Measurements from ENCODE around the gene FAM217A. TPM values are rescaled to one million over a fixed set of nuclear protein-coding genes. Genes with fewer than 3 reads are reported as not detected.

The FAM217A gene
- total and polyA plus RNA-seq, 10 of the 15 experiments (the other 5 are each of a cell fraction or from before 2014, with no cell fraction given), result 0.09 to 0.11 TPM; not detected in 8

- Histone ChIP-seq H3K79me2 (ENCODE audit: control insufficient read depth, insufficient read depth, low read length) (no peaks in the 10 kb centered on the region), H3K9me3 (replicated peaks; ENCODE audit: control insufficient read depth, insufficient read depth, low read length) (no peaks in the 10 kb centered on the region), H3K27me3 (replicated peaks in 1 of 2; ENCODE audit: control insufficient read depth in 2 of 2, insufficient read depth in 2 of 2, low read length in 1 of 2) (no peaks in the 10 kb centered on the region; a peak in 2 of 4 replicates), H3K36me3 (ENCODE audit: control insufficient read depth in 2 of 2, insufficient read depth in 2 of 2, low read length in 1 of 2) (no peaks in the 10 kb centered on the region), H3K4me3 (no peak overlapping the region), H3K4me1 (ENCODE audit: control insufficient read depth, insufficient read depth, low read length) (no peaks in the 10 kb centered on the region), H3K27ac (ENCODE audit: control insufficient read depth, insufficient read depth) (no peak overlapping the region), H3K4me2 (ENCODE audit: control insufficient read depth, insufficient read depth) (no peak overlapping the region), H2AFZ (ENCODE audit: control insufficient read depth, low read depth, low read length) (no peak overlapping the region), H3K9ac (ENCODE audit: control insufficient read depth, insufficient read depth, low read length) (no peak overlapping the region), H4K20me1 (ENCODE audit: control insufficient read depth, insufficient read depth) (no peaks in the 10 kb centered on the region)
- DNase-seq (ENCODE audit: low read depth, low spot score) (no peak), ATAC-seq (no peak), FAIRE-seq (no peak)
- 28% methylated on average over 3 of the region's 3 CpGs for WGBS (ENCODE audit: insufficient coverage, insufficient replicate concordance, low lambda C conversion rate, missing lambda C conversion rate)
- in situ Hi-C loops (cut with MboI), result no loop called here
- ChIA-PET CTCF (no interaction called here), SMC1A (ENCODE audit: uncharacterized antibody, unreplicated experiment) (interaction anchor here (1.0 to 1.6 kb wide), 2 partner anchors 13 to 55 kb away, joined by 3 to 4 read pairs; no protein-coding TSS in a partner anchor), POLR2A (no interaction called here), RAD21 (ENCODE audit: unreplicated experiment) (no interaction called here)
- no TSS peak for BruUV-seq (replicated peaks)
- TF ChIP-seq MLLT1 (IDR thresholded peaks at IDR 0.05) (no peak), NR2F1 (conservative IDR thresholded peaks at IDR 0.05) (no peak), CEBPB (IDR thresholded peaks at IDR 0.05; ENCODE audit: borderline replicate concordance in 1 of 2, low read depth in 2 of 2, low read length in 2 of 2) (no peak)
- intact Hi-C loops (cut with micrococcal nuclease; ENCODE audit: unreplicated experiment), result no loop called here
These were observed 22.4 kb upstream of the FAM217A start for GRCh38 chr6:4101298-4101697.

DNA sequence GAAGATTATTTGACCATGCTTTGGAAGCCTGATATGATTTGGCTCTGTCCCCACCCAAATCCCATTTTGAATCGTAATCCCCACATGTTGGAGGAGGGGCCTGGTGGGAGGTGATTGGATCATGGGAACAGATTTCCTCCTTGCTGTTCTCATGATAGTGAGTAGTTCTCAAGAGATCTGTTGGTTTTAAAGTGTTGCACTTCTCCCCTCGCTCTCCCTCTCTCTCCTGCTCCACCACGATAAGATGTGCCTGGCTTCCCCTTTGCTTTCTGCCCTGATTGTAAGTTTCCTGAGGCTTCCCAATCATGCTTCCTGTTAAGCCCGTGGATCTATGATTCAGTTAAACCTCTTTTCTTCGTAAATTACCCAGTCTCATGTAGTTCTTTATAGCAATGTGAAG is 21.7 kb upstream of the FAM217A start:
- no peak for FAIRE-seq
- POLR2A ChIA-PET, result no interaction called here
- ATAC-seq, result no peak

More for the DNA sequence above, 21.7 kb upstream of the FAM217A start:
- H4K20me1 ChIP-seq (ENCODE audit: control insufficient read depth, insufficient read depth), result no peaks in the 10 kb centered on the region
- no peaks in the 10 kb centered on the region for H3K36me3 ChIP-seq (ENCODE audit: control insufficient read depth in 2 of 2, insufficient read depth in 2 of 2, low read length in 1 of 2)
- RAD21 ChIA-PET (ENCODE audit: unreplicated experiment), result no interaction called here
- no peaks in the 10 kb centered on the region; a peak in 2 of 4 replicates for H3K27me3 ChIP-seq (replicated peaks in 1 of 2; ENCODE audit: control insufficient read depth in 2 of 2, insufficient read depth in 2 of 2, low read length in 1 of 2)
- no peak for TF ChIP-seq CHD2 (IDR thresholded peaks at IDR 0.05; ENCODE audit: borderline replicate concordance, low read depth, low read length)
- TF ChIP-seq, protein P1, sequence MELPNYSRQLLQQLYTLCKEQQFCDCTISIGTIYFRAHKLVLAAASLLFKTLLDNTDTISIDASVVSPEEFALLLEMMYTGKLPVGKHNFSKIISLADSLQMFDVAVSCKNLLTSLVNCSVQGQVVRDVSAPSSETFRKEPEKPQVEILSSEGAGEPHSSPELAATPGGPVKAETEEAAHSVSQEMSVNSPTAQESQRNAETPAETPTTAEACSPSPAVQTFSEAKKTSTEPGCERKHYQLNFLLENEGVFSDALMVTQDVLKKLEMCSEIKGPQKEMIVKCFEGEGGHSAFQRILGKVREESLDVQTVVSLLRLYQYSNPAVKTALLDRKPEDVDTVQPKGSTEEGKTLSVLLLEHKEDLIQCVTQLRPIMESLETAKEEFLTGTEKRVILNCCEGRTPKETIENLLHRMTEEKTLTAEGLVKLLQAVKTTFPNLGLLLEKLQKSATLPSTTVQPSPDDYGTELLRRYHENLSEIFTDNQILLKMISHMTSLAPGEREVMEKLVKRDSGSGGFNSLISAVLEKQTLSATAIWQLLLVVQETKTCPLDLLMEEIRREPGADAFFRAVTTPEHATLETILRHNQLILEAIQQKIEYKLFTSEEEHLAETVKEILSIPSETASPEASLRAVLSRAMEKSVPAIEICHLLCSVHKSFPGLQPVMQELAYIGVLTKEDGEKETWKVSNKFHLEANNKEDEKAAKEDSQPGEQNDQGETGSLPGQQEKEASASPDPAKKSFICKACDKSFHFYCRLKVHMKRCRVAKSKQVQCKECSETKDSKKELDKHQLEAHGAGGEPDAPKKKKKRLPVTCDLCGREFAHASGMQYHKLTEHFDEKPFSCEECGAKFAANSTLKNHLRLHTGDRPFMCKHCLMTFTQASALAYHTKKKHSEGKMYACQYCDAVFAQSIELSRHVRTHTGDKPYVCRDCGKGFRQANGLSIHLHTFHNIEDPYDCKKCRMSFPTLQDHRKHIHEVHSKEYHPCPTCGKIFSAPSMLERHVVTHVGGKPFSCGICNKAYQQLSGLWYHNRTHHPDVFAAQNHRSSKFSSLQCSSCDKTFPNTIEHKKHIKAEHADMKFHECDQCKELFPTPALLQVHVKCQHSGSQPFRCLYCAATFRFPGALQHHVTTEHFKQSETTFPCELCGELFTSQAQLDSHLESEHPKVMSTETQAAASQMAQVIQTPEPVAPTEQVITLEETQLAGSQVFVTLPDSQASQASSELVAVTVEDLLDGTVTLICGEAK (IDR thresholded peaks at IDR 0.05; ENCODE audit: borderline replicate concordance), result no peak
- TF ChIP-seq, protein P2, sequence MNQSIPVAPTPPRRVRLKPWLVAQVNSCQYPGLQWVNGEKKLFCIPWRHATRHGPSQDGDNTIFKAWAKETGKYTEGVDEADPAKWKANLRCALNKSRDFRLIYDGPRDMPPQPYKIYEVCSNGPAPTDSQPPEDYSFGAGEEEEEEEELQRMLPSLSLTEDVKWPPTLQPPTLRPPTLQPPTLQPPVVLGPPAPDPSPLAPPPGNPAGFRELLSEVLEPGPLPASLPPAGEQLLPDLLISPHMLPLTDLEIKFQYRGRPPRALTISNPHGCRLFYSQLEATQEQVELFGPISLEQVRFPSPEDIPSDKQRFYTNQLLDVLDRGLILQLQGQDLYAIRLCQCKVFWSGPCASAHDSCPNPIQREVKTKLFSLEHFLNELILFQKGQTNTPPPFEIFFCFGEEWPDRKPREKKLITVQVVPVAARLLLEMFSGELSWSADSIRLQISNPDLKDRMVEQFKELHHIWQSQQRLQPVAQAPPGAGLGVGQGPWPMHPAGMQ (IDR thresholded peaks at IDR 0.05; ENCODE audit: borderline replicate concordance), result no peak
- SMC1A ChIA-PET (ENCODE audit: uncharacterized antibody, unreplicated experiment), result interaction anchor here (1.9 kb wide), 1 partner anchor 55 kb away, joined by 6 read pairs; no protein-coding TSS in a partner anchor
- H3K9me3 ChIP-seq (replicated peaks; ENCODE audit: control insufficient read depth, insufficient read depth, low read length), result no peaks in the 10 kb centered on the region
- H3K4me2 ChIP-seq (ENCODE audit: control insufficient read depth, insufficient read depth), result no peak overlapping the region
- DNase-seq (ENCODE audit: low read depth, low spot score), result no peak
- no peak overlapping the region for H2AFZ ChIP-seq (ENCODE audit: control insufficient read depth, low read depth, low read length)
- no TSS peak for BruUV-seq (replicated peaks)
- no peaks in the 10 kb centered on the region for H3K79me2 ChIP-seq (ENCODE audit: control insufficient read depth, insufficient read depth, low read length)
- no peak overlapping the region for H3K27ac ChIP-seq (ENCODE audit: control insufficient read depth, insufficient read depth)
- in situ Hi-C loops (cut with MboI) (no loop called here), intact Hi-C loops (cut with micrococcal nuclease; ENCODE audit: unreplicated experiment) (no loop called here)
- no peaks in the 10 kb centered on the region for H3K4me1 ChIP-seq (ENCODE audit: control insufficient read depth, insufficient read depth, low read length)
- CTCF ChIA-PET, result no interaction called here
- H3K4me3 ChIP-seq, result no peak overlapping the region
- 36% methylated on average over 5 of the region's 5 CpGs for WGBS (ENCODE audit: insufficient coverage, insufficient replicate concordance, low lambda C conversion rate, missing lambda C conversion rate)
- H3K9ac ChIP-seq (ENCODE audit: control insufficient read depth, insufficient read depth, low read length), result no peak overlapping the region

All from GM12878 (cell line).